Occipital lobe (tissue), 2 donors: ENCODE data around the gene IL1RAPL1. TPM values are rescaled to one million over a fixed set of nuclear protein-coding genes. Genes with fewer than 3 reads are reported as not detected.

Experiments
- DNase-seq: peaks from one replicate; lab custom pipeline; 2025; lab: John Stamatoyannopoulos, UW
- total RNA-seq: library from RNA; depleted of rRNA; stranded (reverse); fragments of >200 nt; gene quantifications from one replicate; pipeline ENCODE4 v1.2.3, GENCODE V29; 2014

The IL1RAPL1 gene
- total RNA-seq, 1 donor from 2014 or later: 17.0 TPM

GRCh38 chrX:29419774-29420553 lies 832.7 kb downstream of the IL1RAPL1 start:
- no peak for DNase-seq

DNA sequence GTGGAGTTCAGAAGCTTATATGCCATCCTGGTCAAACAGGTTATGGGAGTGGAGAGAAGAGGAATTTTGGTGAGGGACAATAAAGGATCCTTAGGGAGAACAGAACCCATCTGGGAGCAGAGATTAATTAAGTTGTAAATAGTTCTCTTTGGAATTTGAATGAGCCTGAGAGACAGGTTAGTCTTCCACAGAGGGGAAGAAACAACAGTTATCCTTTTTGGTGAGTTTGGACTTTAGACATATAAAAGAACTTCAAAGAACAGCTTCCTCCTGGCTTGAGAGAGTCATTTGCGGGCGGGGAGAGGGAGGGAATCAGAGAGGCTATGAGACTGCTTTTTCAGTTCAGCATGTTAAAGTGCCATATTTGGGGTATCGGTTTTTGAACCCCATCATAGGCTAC lies 834.8 kb downstream of the IL1RAPL1 start:
- no peak for DNase-seq

DNA sequence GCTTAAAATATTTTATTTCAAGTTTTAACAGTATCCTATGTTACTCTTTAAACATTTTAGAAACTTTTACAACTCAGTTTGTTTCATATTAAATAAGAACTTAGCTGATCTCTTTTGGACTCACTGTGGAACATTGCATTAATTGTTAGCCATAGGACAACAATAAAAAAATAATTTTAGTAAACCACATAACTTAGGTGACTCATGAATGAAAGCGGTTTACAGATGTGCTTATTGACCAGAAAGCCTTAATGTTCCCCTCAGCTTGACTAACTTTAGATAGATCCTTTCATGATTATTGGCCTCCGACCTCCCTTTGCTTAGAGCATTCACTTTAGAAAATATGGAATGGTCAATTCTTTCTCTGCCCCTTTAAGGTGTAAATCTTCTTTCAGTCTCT lies 844.6 kb downstream of the IL1RAPL1 start:
- DNase-seq: no peak

- no peak for DNase-seq
Measured at GRCh38 chrX:29432534-29432933, 845.3 kb downstream of the IL1RAPL1 start.

GRCh38 chrX:29434939-29435338 lies 847.7 kb downstream of the IL1RAPL1 start:
- no peak for DNase-seq

GRCh38 chrX:29435396-29435795 lies 848.1 kb downstream of the IL1RAPL1 start:
- no peak for DNase-seq

- DNase-seq: no peak
Measured at GRCh38 chrX:29447867-29448266, 860.6 kb downstream of the IL1RAPL1 start.

GRCh38 chrX:29453333-29453732 lies 866.1 kb downstream of the IL1RAPL1 start:
- no peak for DNase-seq

DNA sequence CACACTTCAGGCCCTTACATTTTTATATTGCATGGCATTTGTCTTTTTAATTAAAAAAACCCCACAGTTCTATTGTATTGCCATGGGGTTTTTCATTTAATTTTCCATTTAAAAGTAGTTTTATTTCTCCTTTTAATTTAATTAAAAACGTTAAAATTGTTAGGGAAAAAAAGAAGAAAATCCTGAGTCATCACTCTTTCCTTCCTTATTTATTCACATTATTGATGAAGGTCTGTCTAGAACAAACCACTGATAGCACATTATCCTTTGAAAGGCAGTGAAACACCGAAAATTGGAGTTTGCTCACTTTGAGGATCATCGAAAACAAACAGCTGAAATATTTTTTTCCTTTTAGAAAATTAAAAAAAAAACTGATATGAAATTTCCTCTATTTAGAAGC lies 868.5 kb downstream of the IL1RAPL1 start:
- DNase-seq: no peak

- DNase-seq: no peak
Measured at GRCh38 chrX:29461039-29461438, 873.8 kb downstream of the IL1RAPL1 start.

DNA sequence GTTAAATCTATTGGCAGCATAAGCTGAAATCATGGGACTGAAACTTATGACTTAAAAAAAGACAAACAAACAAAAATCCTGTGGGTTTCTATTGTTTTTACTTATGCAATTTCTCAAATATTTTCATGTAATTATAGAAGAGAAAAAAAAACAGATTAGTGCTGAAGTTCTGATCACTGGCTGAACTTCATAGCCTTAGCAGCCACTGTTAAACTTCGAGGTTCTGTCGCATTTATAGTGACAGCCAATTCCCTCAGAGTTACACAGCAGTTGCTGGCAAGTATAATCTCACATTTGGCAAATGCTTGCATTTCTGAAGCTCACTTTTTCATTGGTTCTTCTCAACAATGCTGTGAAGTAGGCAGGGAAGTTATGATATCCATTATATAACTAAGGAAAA lies 879.2 kb downstream of the IL1RAPL1 start:
- DNase-seq: no peak

DNA sequence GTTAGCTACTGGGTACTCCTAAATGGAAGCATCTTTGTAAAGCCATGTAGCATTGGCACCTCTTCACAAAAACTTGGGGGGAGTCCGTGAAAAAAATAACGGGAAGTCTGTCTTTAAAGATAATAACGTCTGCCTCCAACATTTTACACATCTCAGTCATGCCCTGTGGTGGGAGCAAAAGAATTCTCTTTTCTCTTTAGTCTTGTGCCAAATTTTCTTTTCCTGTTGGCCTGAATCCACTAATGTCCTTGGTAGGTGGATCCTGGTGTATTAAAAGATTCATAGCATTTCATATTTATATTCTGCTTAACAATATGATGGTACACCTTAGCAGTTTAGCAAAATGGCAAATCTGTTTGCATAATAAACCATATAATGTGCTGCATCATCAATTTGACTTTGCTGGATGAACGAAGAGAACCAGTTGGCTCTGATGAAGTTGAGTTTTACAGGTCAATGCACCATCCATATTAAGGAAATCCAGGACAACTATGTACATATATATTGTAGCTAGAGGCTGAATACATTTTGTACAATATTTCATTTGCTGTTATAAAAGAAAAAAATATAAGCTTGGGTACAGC lies 881.8 kb downstream of the IL1RAPL1 start:
- DNase-seq: no peak

GRCh38 chrX:29470030-29470429 lies 882.8 kb downstream of the IL1RAPL1 start:
- DNase-seq: no peak

DNA sequence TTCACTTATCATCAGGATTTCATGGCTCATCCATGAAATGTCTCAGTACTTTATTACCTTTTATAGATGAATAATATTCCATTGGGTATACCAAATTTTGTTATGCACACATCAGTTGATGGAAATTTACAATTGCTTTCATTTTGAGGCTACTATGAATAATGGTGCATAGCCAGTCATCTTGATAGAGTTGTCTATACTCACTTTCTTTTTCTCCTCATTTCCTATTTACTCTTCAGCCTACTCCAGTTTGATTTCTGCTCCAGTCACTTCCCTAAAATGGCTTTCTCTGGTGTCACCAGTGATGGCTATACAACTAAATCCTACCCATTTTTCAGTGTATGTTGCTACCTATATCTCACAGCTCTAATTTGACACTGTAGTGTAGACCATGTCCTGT lies 884.6 kb downstream of the IL1RAPL1 start:
- no peak for DNase-seq

GRCh38 chrX:29477878-29478277 lies 890.6 kb downstream of the IL1RAPL1 start:
- no peak for DNase-seq

DNA sequence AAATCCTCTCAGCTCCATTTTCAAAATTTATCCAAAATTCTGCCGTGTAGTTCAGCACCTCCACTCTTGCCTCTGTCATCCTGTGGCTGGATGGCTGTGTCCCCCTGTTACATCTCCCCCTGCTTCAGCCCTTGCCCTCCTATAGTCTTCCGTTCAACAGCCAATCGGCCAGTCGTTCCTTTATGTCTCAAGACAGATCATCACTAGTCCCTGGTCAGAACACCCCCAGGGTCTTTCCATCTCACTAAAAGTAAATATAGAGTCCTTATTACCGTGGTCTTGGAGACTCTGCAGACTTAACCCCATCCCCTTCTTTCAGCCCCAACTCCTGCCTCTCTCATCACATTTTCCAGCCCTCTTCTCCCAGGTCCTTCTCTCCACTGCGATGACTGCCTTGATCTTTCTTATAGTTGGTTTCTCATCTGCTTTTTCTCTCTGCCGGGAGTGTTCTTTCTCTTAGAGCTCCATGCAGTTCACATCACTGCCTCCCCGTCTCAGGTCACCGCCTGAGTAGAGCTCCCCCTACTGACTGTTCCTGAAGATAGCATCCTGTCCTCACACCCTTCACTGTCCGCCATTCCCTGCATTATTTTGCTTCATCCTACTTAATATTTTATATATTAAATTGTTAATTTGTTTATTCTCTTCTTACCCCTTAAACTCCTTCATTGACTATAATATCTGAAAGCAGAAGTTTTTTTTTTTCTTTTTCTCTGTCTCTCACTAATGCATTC lies 891.3 kb downstream of the IL1RAPL1 start:
- no peak for DNase-seq

- DNase-seq: no peak
Measured at GRCh38 chrX:29487214-29487613, 900.0 kb downstream of the IL1RAPL1 start.

DNA sequence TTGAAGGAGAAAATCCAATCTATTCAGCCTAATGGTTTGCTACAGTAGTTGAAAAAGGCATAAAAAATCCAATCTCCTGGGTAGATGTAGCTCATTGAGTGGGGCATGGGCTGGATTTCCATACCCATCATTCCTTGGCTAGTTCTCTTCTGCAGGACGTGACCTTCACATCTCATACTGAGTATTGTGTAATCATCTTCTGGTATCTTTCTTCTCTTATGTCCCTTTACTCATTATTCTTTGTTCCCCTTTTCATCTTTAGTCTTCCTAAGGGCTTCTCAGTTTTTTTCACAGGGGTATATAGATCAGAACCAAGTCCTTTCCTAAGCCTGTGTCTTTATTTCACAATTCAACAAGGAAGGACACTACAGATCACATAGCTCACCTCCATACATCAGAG lies 900.5 kb downstream of the IL1RAPL1 start:
- DNase-seq: no peak

DNA sequence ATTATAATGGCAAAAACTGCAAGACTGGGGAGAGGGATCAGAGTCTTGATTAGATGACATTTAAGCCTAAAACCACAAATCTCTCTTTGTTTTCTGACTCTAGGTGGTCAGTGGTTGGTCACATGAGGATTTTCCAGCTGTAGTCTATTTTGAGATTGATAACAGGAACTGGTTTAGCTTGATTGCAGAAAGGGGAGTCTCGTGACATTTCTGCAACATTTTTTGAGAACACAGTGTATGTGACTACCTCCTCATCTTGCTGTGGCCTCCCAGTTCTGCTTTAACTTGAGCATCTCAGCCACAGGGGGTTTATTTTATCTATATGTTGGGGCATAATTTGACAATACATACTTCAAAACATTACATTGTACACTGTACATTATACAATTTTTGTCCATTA lies 901.7 kb downstream of the IL1RAPL1 start:
- no peak for DNase-seq

- DNase-seq: no peak
Measured at GRCh38 chrX:29490606-29491005, 903.4 kb downstream of the IL1RAPL1 start.

GRCh38 chrX:29491659-29492058 lies 904.4 kb downstream of the IL1RAPL1 start:
- no peak for DNase-seq

GRCh38 chrX:29496636-29497180 lies 909.5 kb downstream of the IL1RAPL1 start:
- no peak for DNase-seq
